Suprapubic skin (tissue), 3 donors: ENCODE results near the gene C22orf15.

Experiments used
- CTCF ChIP-seq, 2 donors: fragments of 200-600 bp in 1 of 2; fragments of 450-650 bp in 1 of 2; sonication (generic) in 1 of 2; IDR thresholded peaks; one replicate each; pipeline ENCODE4 v1.5.1; 2016 to 2019; ENCODE audit warnings: antibody characterized with exemption in 2 of 2, mild to moderate bottlenecking in 1 of 2, moderate library complexity in 1 of 2
- POLR2A ChIP-seq, 2 donors: fragments of 450-650 bp; IDR thresholded peaks; one replicate each; pipeline ENCODE4 v1.6.1; 2017; ENCODE audit warnings: antibody characterized with exemption in 2 of 2, mild to moderate bottlenecking in 2 of 2, moderate library complexity in 2 of 2

GRCh38 chr22:23789638-23790037 is 26.8 kb downstream of the C22orf15 start:
- TF ChIP-seq POLR2A (IDR thresholded peaks at IDR 0.05) (no peak), CTCF (IDR thresholded peaks at IDR 0.05) (no peak)
